Cardiac fibroblast (primary cell): Measurements from ENCODE around the gene SYT13.

ENCODE experiments used
- DNase-seq, 2 donors: peaks; one replicate each; pipeline versions ENCODE4 v3.0.0 to v3.0.0-alpha.2; 2010; ENCODE audit warnings: low read depth in 2 of 2
- H3K4me3 ChIP-seq, 2 donors: replicated peaks in 1 of 2; 1 replicate in 1 of 2; 2 replicates in 1 of 2; pipeline ENCODE4 v1.5.1; 2011; ENCODE audit warnings: low read depth in 2 of 2, low read length in 2 of 2, mild to moderate bottlenecking in 2 of 2, moderate library complexity in 1 of 2
- CTCF ChIP-seq: IDR thresholded peaks from one replicate; pipeline ENCODE4 v1.5.1; 2011; ENCODE audit warnings: low read depth, mild to moderate bottlenecking, low read length, inconsistent platforms

The SYT13 gene

GRCh38 chr11:45321669-45322068 lies 35.5 kb upstream of the SYT13 start:
- no peak overlapping the region for H3K4me3 ChIP-seq
- no peak for DNase-seq
- TF ChIP-seq CTCF, result no peak

GRCh38 chr11:45321031-45321595 lies 35.0 kb upstream of the SYT13 start:
- DNase-seq, result no peak
- no peak for TF ChIP-seq CTCF
- no peak overlapping the region for H3K4me3 ChIP-seq

GRCh38 chr11:45320371-45320770 lies 34.2 kb upstream of the SYT13 start:
- TF ChIP-seq CTCF, result no peak
- no peak for DNase-seq
- no peak overlapping the region for H3K4me3 ChIP-seq

- TF ChIP-seq CTCF, result no peak
- no peak overlapping the region for H3K4me3 ChIP-seq
- no peak for DNase-seq
Measured at GRCh38 chr11:45319077-45319476, 32.9 kb upstream of the SYT13 start.

GRCh38 chr11:45318516-45318915 lies 32.4 kb upstream of the SYT13 start:
- no peak for TF ChIP-seq CTCF
- no peak overlapping the region for H3K4me3 ChIP-seq
- no peak for DNase-seq

GRCh38 chr11:45316258-45316657 lies 30.1 kb upstream of the SYT13 start:
- no peak for TF ChIP-seq CTCF
- no peak overlapping the region for H3K4me3 ChIP-seq
- no peak for DNase-seq

- no peak for DNase-seq
- TF ChIP-seq CTCF, result no peak
- no peak overlapping the region for H3K4me3 ChIP-seq
Measured at GRCh38 chr11:45314900-45315299, 28.8 kb upstream of the SYT13 start.
